ENCODE data around the gene HSD11B1. TPM values are rescaled to one million over a fixed set of nuclear protein-coding genes. Genes with fewer than 3 reads are reported as not detected.

HSD11B1 gene
- total RNA-seq, 1 experiment from 2014 or later = not detected

DNA sequence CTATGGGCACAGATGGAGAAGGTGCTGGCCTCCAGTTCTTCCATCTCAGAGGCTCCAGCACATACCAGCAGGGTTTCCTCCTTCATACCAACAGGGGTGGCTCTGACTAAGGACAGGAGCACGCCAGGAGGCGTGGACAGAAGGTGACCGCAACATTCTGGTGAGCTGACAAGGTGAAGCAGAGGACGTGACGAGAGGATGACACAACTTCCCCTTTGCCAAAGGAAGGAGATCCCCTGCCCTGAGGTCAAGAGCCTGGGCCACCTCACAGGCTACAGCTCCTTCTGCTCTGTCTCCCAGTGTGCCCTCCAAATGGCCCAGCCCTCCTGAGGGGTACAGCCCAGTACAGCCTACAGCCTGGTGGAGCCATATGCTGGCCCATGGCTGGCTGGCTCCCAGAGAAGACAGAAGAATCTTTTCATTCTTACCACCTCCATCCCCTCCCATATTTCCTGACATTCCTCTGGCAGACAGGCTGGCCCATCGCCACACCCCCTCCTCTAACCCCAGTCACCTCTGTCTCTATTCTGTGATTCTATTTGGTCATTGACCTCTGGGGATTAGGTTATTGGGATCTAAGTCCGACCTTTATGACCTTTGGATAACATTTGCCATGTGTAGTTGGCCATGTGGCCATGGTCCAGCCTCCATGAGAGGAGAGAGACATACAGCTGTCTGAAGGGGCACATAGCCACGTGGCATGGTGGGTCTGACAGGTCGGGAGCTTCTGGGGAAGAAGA is 47.3 kb upstream of the HSD11B1 start (continued):
- TF ChIP-seq, protein P1, sequence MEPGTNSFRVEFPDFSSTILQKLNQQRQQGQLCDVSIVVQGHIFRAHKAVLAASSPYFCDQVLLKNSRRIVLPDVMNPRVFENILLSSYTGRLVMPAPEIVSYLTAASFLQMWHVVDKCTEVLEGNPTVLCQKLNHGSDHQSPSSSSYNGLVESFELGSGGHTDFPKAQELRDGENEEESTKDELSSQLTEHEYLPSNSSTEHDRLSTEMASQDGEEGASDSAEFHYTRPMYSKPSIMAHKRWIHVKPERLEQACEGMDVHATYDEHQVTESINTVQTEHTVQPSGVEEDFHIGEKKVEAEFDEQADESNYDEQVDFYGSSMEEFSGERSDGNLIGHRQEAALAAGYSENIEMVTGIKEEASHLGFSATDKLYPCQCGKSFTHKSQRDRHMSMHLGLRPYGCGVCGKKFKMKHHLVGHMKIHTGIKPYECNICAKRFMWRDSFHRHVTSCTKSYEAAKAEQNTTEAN (CRISPR knock-in tag; IDR thresholded peaks at IDR 0.05) = no peak

DNA sequence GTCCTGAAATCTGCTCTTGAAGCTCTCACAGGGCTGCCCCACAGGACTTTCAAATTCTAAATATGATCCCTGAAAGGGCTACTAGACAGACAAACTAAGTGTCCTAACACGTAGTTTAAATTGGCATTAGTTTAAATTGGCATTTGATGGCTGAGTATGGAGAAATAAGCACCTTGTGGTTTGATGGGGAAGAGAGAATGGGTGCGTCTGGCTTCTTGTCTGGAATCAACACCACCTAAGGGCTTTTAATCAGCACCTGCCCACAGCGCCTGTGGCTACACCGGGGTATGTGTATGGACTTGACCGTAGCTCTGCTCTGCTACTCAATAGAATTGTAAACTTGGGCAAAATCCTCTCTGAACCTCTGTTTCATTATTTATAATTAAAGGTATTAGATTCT is 46.7 kb upstream of the HSD11B1 start:
- TF ChIP-seq, protein P2, sequence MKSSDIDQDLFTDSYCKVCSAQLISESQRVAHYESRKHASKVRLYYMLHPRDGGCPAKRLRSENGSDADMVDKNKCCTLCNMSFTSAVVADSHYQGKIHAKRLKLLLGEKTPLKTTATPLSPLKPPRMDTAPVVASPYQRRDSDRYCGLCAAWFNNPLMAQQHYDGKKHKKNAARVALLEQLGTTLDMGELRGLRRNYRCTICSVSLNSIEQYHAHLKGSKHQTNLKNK (CRISPR knock-in tag; IDR thresholded peaks at IDR 0.05) = no peak
- TF ChIP-seq, protein P3, sequence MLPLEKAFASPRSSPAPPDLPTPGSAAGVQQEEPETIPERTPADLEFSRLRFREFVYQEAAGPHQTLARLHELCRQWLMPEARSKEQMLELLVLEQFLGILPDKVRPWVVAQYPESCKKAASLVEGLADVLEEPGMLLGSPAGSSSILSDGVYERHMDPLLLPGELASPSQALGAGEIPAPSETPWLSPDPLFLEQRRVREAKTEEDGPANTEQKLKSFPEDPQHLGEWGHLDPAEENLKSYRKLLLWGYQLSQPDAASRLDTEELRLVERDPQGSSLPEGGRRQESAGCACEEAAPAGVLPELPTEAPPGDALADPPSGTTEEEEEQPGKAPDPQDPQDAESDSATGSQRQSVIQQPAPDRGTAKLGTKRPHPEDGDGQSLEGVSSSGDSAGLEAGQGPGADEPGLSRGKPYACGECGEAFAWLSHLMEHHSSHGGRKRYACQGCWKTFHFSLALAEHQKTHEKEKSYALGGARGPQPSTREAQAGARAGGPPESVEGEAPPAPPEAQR (CRISPR knock-in tag; IDR thresholded peaks at IDR 0.05) = no peak
- TF ChIP-seq, protein P4, sequence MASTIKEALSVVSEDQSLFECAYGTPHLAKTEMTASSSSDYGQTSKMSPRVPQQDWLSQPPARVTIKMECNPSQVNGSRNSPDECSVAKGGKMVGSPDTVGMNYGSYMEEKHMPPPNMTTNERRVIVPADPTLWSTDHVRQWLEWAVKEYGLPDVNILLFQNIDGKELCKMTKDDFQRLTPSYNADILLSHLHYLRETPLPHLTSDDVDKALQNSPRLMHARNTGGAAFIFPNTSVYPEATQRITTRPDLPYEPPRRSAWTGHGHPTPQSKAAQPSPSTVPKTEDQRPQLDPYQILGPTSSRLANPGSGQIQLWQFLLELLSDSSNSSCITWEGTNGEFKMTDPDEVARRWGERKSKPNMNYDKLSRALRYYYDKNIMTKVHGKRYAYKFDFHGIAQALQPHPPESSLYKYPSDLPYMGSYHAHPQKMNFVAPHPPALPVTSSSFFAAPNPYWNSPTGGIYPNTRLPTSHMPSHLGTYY (CRISPR knock-in tag; IDR thresholded peaks at IDR 0.05) = no peak
- TF ChIP-seq, protein P5, sequence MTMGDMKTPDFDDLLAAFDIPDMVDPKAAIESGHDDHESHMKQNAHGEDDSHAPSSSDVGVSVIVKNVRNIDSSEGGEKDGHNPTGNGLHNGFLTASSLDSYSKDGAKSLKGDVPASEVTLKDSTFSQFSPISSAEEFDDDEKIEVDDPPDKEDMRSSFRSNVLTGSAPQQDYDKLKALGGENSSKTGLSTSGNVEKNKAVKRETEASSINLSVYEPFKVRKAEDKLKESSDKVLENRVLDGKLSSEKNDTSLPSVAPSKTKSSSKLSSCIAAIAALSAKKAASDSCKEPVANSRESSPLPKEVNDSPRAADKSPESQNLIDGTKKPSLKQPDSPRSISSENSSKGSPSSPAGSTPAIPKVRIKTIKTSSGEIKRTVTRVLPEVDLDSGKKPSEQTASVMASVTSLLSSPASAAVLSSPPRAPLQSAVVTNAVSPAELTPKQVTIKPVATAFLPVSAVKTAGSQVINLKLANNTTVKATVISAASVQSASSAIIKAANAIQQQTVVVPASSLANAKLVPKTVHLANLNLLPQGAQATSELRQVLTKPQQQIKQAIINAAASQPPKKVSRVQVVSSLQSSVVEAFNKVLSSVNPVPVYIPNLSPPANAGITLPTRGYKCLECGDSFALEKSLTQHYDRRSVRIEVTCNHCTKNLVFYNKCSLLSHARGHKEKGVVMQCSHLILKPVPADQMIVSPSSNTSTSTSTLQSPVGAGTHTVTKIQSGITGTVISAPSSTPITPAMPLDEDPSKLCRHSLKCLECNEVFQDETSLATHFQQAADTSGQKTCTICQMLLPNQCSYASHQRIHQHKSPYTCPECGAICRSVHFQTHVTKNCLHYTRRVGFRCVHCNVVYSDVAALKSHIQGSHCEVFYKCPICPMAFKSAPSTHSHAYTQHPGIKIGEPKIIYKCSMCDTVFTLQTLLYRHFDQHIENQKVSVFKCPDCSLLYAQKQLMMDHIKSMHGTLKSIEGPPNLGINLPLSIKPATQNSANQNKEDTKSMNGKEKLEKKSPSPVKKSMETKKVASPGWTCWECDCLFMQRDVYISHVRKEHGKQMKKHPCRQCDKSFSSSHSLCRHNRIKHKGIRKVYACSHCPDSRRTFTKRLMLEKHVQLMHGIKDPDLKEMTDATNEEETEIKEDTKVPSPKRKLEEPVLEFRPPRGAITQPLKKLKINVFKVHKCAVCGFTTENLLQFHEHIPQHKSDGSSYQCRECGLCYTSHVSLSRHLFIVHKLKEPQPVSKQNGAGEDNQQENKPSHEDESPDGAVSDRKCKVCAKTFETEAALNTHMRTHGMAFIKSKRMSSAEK (CRISPR knock-in tag; IDR thresholded peaks at IDR 0.05; ENCODE audit: borderline replicate concordance) = no peak
- TF ChIP-seq NR1H2 (CRISPR knock-in tag; IDR thresholded peaks at IDR 0.05) (no peak), TP53 (CRISPR knock-in tag; IDR thresholded peaks at IDR 0.05) (no peak), NFYB (CRISPR knock-in tag; conservative IDR thresholded peaks at IDR 0.05; ENCODE audit: low read depth) (no peak), ZBTB21 (CRISPR knock-in tag; IDR thresholded peaks at IDR 0.05; ENCODE audit: borderline replicate concordance) (no peak)
- H3K27me3 Mint-ChIP-seq (ENCODE audit: low read depth) = no peaks in the 10 kb centered on the region
- H3K36me3 Mint-ChIP-seq = no peaks in the 10 kb centered on the region
- no peaks in the 10 kb centered on the region for H3K9me3 Mint-ChIP-seq
- no peak overlapping the region for H3K27ac Mint-ChIP-seq
- ATAC-seq = no peak
- DNase-seq (ENCODE audit: low spot score) = no peak
- POLR2A ChIA-PET = no interaction called here
- H3K4me3 Mint-ChIP-seq = no peak overlapping the region
- CTCF ChIA-PET = interaction anchor here (0.7 to 1.0 kb wide), 3 partner anchors 18 to 88 kb away, joined by 3 read pairs; no protein-coding TSS in a partner anchor
- H3K4me1 Mint-ChIP-seq = peaks cover 16% of the 10 kb centered on the region

DNA sequence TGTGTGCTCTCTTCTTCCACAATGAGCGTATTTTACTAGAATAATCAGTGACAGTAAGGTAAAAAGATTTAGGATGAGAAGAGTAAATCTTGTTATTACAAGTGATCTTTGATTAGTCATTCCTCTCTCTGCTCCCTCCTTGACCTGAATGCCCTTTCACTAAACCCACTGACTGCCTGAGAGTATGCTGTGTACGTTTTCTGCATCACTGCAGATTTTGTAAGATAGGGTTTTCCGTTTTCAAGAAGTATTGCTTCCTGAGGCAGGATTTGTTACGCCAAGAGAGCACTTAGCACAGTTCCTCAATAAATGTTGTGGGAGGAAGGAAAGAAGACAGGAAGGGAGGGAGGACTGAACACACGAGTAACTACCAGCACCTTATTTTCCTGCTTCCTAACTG is 44.7 kb upstream of the HSD11B1 start:
- H3K36me3 Mint-ChIP-seq = no peaks in the 10 kb centered on the region
- ChIA-PET POLR2A (no interaction called here), CTCF (no interaction called here)
- H3K27me3 Mint-ChIP-seq (ENCODE audit: low read depth) = no peaks in the 10 kb centered on the region
- peaks cover 6% of the 10 kb centered on the region; the same call in 1 of the 2 replicates for H3K4me1 Mint-ChIP-seq
- no peak overlapping the region for H3K4me3 Mint-ChIP-seq
- DNase-seq (ENCODE audit: low spot score) (no peak), ATAC-seq (no peak)
- no peaks in the 10 kb centered on the region for H3K9me3 Mint-ChIP-seq
- H3K27ac Mint-ChIP-seq = no peak overlapping the region
- TF ChIP-seq GRHL2 (CRISPR knock-in tag; IDR thresholded peaks at IDR 0.05; ENCODE audit: insufficient replicate concordance, severe bottlenecking) (no peak), ELF4 (CRISPR knock-in tag; IDR thresholded peaks at IDR 0.05; ENCODE audit: low read depth) (no peak), EMX1 (CRISPR knock-in tag; IDR thresholded peaks at IDR 0.05) (no peak)
- TF ChIP-seq, protein P6, sequence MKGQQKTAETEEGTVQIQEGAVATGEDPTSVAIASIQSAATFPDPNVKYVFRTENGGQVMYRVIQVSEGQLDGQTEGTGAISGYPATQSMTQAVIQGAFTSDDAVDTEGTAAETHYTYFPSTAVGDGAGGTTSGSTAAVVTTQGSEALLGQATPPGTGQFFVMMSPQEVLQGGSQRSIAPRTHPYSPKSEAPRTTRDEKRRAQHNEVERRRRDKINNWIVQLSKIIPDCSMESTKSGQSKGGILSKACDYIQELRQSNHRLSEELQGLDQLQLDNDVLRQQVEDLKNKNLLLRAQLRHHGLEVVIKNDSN (CRISPR knock-in tag; IDR thresholded peaks at IDR 0.05) = no peak
- TF ChIP-seq, protein P7, sequence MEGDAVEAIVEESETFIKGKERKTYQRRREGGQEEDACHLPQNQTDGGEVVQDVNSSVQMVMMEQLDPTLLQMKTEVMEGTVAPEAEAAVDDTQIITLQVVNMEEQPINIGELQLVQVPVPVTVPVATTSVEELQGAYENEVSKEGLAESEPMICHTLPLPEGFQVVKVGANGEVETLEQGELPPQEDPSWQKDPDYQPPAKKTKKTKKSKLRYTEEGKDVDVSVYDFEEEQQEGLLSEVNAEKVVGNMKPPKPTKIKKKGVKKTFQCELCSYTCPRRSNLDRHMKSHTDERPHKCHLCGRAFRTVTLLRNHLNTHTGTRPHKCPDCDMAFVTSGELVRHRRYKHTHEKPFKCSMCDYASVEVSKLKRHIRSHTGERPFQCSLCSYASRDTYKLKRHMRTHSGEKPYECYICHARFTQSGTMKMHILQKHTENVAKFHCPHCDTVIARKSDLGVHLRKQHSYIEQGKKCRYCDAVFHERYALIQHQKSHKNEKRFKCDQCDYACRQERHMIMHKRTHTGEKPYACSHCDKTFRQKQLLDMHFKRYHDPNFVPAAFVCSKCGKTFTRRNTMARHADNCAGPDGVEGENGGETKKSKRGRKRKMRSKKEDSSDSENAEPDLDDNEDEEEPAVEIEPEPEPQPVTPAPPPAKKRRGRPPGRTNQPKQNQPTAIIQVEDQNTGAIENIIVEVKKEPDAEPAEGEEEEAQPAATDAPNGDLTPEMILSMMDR (IDR thresholded peaks at IDR 0.05) = no peak
- TF ChIP-seq, protein P8, sequence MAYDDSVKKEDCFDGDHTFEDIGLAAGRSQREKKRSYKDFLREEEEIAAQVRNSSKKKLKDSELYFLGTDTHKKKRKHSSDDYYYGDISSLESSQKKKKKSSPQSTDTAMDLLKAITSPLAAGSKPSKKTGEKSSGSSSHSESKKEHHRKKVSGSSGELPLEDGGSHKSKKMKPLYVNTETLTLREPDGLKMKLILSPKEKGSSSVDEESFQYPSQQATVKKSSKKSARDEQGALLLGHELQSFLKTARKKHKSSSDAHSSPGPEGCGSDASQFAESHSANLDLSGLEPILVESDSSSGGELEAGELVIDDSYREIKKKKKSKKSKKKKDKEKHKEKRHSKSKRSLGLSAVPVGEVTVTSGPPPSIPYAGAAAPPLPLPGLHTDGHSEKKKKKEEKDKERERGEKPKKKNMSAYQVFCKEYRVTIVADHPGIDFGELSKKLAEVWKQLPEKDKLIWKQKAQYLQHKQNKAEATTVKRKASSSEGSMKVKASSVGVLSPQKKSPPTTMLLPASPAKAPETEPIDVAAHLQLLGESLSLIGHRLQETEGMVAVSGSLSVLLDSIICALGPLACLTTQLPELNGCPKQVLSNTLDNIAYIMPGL (CRISPR knock-in tag; IDR thresholded peaks at IDR 0.05) = no peak
